ENCODE measurements around the gene ORM1.

ORM1 gene

GRCh38 chr9:114303571-114303970 is 19.3 kb upstream of the ORM1 start:
- no peak for TF ChIP-seq POLR2AphosphoS5 (IDR thresholded peaks at IDR 0.05; ENCODE audit: low read depth)
- TF ChIP-seq SPI1 (IDR thresholded peaks at IDR 0.05; ENCODE audit: borderline replicate concordance, low read depth): no peak
- TF ChIP-seq CTCF (IDR thresholded peaks at IDR 0.05; ENCODE audit: insufficient read depth, low read length): no peak
- no peak for TF ChIP-seq REST (IDR thresholded peaks at IDR 0.05; ENCODE audit: insufficient replicate concordance, low read depth)
- TF ChIP-seq GABPA (IDR thresholded peaks at IDR 0.05; ENCODE audit: low read depth): no peak
- no peak for DNase-seq (ENCODE audit: low read depth in 1 of 2, low spot score in 1 of 2)
- Histone ChIP-seq H3K4me3 (replicated peaks; ENCODE audit: insufficient read depth, low read length) (no peak overlapping the region), H3K27me3 (ENCODE audit: insufficient read depth, poor library complexity, severe bottlenecking) (no peaks in the 10 kb centered on the region), H3K27ac (replicated peaks) (no peak overlapping the region)

DNA sequence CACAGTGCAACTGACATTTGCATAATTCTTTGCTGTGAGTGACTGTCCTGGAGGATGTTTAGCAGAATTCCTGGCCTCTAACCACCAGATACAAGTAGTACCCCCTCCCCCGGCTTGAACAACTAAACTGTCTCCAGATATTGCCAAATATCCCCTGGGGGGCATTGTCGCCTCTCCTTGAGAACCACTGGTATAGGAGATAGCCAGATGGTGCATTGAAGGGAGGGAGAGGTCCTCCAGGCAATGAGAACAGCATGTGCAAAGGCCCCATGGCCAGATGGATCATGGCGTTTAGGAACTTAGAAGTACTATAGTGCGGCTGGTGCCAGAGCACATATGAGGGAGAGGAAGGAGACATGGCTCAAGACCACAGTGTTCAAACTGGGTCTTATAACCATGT is 18.9 kb upstream of the ORM1 start:
- TF ChIP-seq CTCF (IDR thresholded peaks at IDR 0.05; ENCODE audit: insufficient read depth, low read length) (no peak), SPI1 (IDR thresholded peaks at IDR 0.05; ENCODE audit: borderline replicate concordance, low read depth) (no peak), POLR2AphosphoS5 (IDR thresholded peaks at IDR 0.05; ENCODE audit: low read depth) (no peak), REST (IDR thresholded peaks at IDR 0.05; ENCODE audit: insufficient replicate concordance, low read depth) (no peak), GABPA (IDR thresholded peaks at IDR 0.05; ENCODE audit: low read depth) (no peak)
- H3K27ac ChIP-seq (replicated peaks): no peak overlapping the region
- no peak for DNase-seq (ENCODE audit: low read depth in 1 of 2, low spot score in 1 of 2)

DNA sequence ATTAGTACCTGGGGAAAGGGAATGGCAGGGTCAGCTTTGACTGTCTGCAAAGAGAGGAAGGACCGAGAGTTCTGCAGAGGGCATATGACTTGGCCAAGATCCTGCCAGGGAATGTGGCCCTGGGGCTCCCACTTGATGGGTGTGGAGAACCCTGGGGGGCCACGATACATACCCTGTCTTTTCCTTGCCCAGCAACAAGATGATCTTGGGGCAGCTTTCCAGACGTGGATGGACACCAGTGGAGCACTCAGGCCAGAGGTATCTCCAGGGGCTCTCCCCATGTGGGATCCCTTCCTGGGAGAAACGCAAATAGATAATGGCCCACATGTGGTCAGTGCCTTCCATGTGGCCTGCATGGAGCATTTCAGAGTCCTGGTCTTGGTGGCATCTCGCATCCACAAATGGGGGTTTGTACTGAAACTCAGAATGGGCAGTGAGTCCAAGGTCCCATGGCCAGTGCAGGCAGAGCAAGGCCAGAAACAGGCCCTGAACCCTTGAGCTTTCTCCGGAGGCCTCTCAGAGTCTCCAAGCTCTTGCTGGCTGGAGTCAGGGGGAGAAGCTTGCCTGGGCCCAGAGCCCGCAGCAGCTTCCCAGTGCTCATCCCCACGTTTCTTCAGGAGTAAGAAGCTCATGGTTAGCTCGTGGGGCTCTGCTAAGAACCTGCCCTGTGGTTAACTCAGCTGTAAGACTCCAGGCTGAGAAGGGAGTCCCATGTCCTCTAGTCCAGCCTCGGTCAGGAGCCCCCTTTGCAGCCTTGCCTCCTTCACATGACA is 18.3 kb upstream of the ORM1 start:
- TF ChIP-seq POLR2AphosphoS5 (IDR thresholded peaks at IDR 0.05; ENCODE audit: low read depth): no peak
- TF ChIP-seq REST (IDR thresholded peaks at IDR 0.05; ENCODE audit: insufficient replicate concordance, low read depth): no peak
- no peak for TF ChIP-seq SPI1 (IDR thresholded peaks at IDR 0.05; ENCODE audit: borderline replicate concordance, low read depth)
- no peak for TF ChIP-seq CTCF (IDR thresholded peaks at IDR 0.05; ENCODE audit: insufficient read depth, low read length)
- TF ChIP-seq GABPA (IDR thresholded peaks at IDR 0.05; ENCODE audit: low read depth): no peak
- no peak for DNase-seq (ENCODE audit: low read depth in 1 of 2, low spot score in 1 of 2)
- Histone ChIP-seq H3K27me3 (ENCODE audit: insufficient read depth, poor library complexity, severe bottlenecking) (no peaks in the 10 kb centered on the region), H3K27ac (replicated peaks) (no peak overlapping the region), H3K4me3 (replicated peaks; ENCODE audit: insufficient read depth, low read length) (no peak overlapping the region)

More for the DNA sequence above, 18.9 kb upstream of the ORM1 start:
- Histone ChIP-seq H3K27me3 (ENCODE audit: insufficient read depth, poor library complexity, severe bottlenecking) (no peaks in the 10 kb centered on the region), H3K4me3 (replicated peaks; ENCODE audit: insufficient read depth, low read length) (no peak overlapping the region)

Measured in HL-60 (cell line).